HEK293 (cell line): ENCODE data around the gene ZBED3.

Experiments
- EGR2 ChIP-seq: fragments of 450-650 bp; formaldehyde crosslinking; IDR thresholded peaks from 2 replicates; pipeline ENCODE4 v1.5.1; 2016; ENCODE audit warnings: low read depth, missing biosample characterization, missing genetic modification characterization
- GLIS2 ChIP-seq: fragments of 450-650 bp; formaldehyde crosslinking; IDR thresholded peaks from 2 replicates; pipeline ENCODE4 v1.5.1; 2016; ENCODE audit warnings: missing biosample characterization, missing genetic modification characterization
- KLF1 ChIP-seq: fragments of 450-650 bp; formaldehyde crosslinking; IDR thresholded peaks from 2 replicates; pipeline ENCODE4 v1.5.1; 2016; ENCODE audit warnings: missing biosample characterization, missing genetic modification characterization
- KLF17 ChIP-seq: fragments of 450-650 bp; formaldehyde crosslinking; IDR thresholded peaks from 2 replicates; pipeline ENCODE4 v1.5.1; 2016; ENCODE audit warnings: missing biosample characterization, missing genetic modification characterization
- KLF7 ChIP-seq: fragments of 450-650 bp; formaldehyde crosslinking; IDR thresholded peaks from 2 replicates; pipeline ENCODE4 v1.5.1; 2016; ENCODE audit warnings: missing biosample characterization, missing genetic modification characterization, borderline replicate concordance
- SCRT2 ChIP-seq: fragments of 450-650 bp; formaldehyde crosslinking; IDR thresholded peaks from 2 replicates; pipeline ENCODE4 v1.5.1; 2016; ENCODE audit warnings: missing biosample characterization, missing genetic modification characterization
- SP3 ChIP-seq: fragments of 450-650 bp; formaldehyde crosslinking; IDR thresholded peaks from 2 replicates; pipeline ENCODE4 v1.5.1; 2016; ENCODE audit warnings: missing biosample characterization, missing genetic modification characterization
- YY1 ChIP-seq: fragments of 450-650 bp; formaldehyde crosslinking; IDR thresholded peaks from 2 replicates; pipeline ENCODE4 v1.5.1; 2018; ENCODE audit warnings: missing biosample characterization, missing genetic modification characterization
- ZBTB11 ChIP-seq: fragments of 450-650 bp; formaldehyde crosslinking; conservative IDR thresholded peaks from 2 replicates; pipeline ENCODE4 v1.5.1; 2016; ENCODE audit warnings: low read depth, missing biosample characterization, missing genetic modification characterization
- ZBTB20 ChIP-seq: fragments of 450-650 bp; formaldehyde crosslinking; IDR thresholded peaks from 2 replicates; pipeline ENCODE4 v1.5.1; 2016; ENCODE audit warnings: missing biosample characterization, missing genetic modification characterization
- ZBTB26 ChIP-seq: fragments of 450-650 bp; formaldehyde crosslinking; optimal IDR thresholded peaks from 2 replicates; pipeline ENCODE3; 2016; ENCODE audit warnings: missing biosample characterization, mild to moderate bottlenecking, missing genetic modification characterization
- ZBTB48 ChIP-seq: fragments of 450-650 bp; formaldehyde crosslinking; IDR thresholded peaks from 2 replicates; pipeline ENCODE4 v1.5.1; 2016; ENCODE audit warnings: missing biosample characterization, missing genetic modification characterization
- ZBTB8A ChIP-seq: fragments of 450-650 bp; formaldehyde crosslinking; IDR thresholded peaks from 2 replicates; pipeline ENCODE4 v1.5.1; 2016; ENCODE audit warnings: missing biosample characterization, missing genetic modification characterization
- ZNF2 ChIP-seq: fragments of 450-650 bp; formaldehyde crosslinking; IDR thresholded peaks from 2 replicates; pipeline ENCODE4 v1.5.1; 2016; ENCODE audit warnings: missing biosample characterization, missing genetic modification characterization
- ZNF341 ChIP-seq: fragments of 450-650 bp; formaldehyde crosslinking; IDR thresholded peaks from 2 replicates; pipeline ENCODE4; 2016; ENCODE audit warnings: low read depth, missing biosample characterization, missing genetic modification characterization
- ZNF501 ChIP-seq: fragments of 450-650 bp; formaldehyde crosslinking; IDR thresholded peaks from 2 replicates; pipeline ENCODE4 v1.5.1; 2016; ENCODE audit warnings: missing biosample characterization, missing genetic modification characterization
- ZNF600 ChIP-seq: fragments of 450-650 bp; formaldehyde crosslinking; IDR thresholded peaks from 2 replicates; pipeline ENCODE4 v1.5.1; 2016; ENCODE audit warnings: missing biosample characterization, missing genetic modification characterization
- ZNF747 ChIP-seq: fragments of 450-650 bp; formaldehyde crosslinking; IDR thresholded peaks from 2 replicates; pipeline ENCODE4 v1.5.1; 2016; ENCODE audit warnings: missing biosample characterization, missing genetic modification characterization
- TF ChIP-seq, protein P1 (sequence below): sonication (generic); formaldehyde crosslinking; IDR thresholded peaks from 2 replicates; pipeline ENCODE4 v1.8.1; 2022; ENCODE audit warnings: mild to moderate bottlenecking, moderate library complexity, missing genetic modification reagents
- TF ChIP-seq, protein P2 (sequence below): fragments of 450-650 bp; formaldehyde crosslinking; IDR thresholded peaks from 2 replicates; pipeline ENCODE4 v1.5.1; 2016; ENCODE audit warnings: missing biosample characterization, missing genetic modification characterization
- TF ChIP-seq, protein P3 (sequence below): fragments of 450-650 bp; formaldehyde crosslinking; IDR thresholded peaks from 2 replicates; pipeline ENCODE4 v1.5.1; 2016; ENCODE audit warnings: missing biosample characterization, missing genetic modification characterization, borderline replicate concordance
- TF ChIP-seq, protein P4 (sequence below): fragments of 450-650 bp; formaldehyde crosslinking; IDR thresholded peaks from 2 replicates; pipeline ENCODE4 v1.5.1; 2017; ENCODE audit warnings: missing biosample characterization, missing genetic modification characterization

The ZBED3 gene

GRCh38 chr5:77030097-77031071 is 56.7 kb downstream of the ZBED3 start, which contains the start of gene AGGF1 (continued):
- TF ChIP-seq ZNF501 (tag by site-specific recombination) (peak; percentile 89), ZNF600 (tag by site-specific recombination) (peak; percentile 71; the same call in 1 of the 2 replicates), KLF1 (tag by site-specific recombination) (peak; percentile 82), KLF7 (tag by site-specific recombination) (peak; percentile 77; the same call in 1 of the 2 replicates), ZBTB8A (peak; percentile 91), ZBTB26 (tag by site-specific recombination) (peak; percentile 95), SP3 (tag by site-specific recombination) (peak; percentile 85), EGR2 (tag by site-specific recombination) (peak; percentile 17; the same call in 1 of the 2 replicates), YY1 (tag by site-specific recombination) (peak; percentile 19; the same call in 1 of the 2 replicates), GLIS2 (0 out of 2 replicates have a peak, but pooled peaks have one; percentile 22), SCRT2 (tag by site-specific recombination) (peak; percentile 66; the same call in 1 of the 2 replicates), ZBTB48 (tag by site-specific recombination) (peak; percentile 37; the same call in 1 of the 2 replicates), ZNF341 (peak; percentile 95), ZNF2 (tag by site-specific recombination) (peak; percentile 59; the same call in 1 of the 2 replicates), ZBTB20 (tag by site-specific recombination) (peak; percentile 38; the same call in 1 of the 2 replicates), KLF17 (peak; percentile 58; the same call in 1 of the 2 replicates), ZNF747 (tag by site-specific recombination) (no peak), ZBTB11 (tag by site-specific recombination) (peak; percentile 95)
- TF ChIP-seq, protein P1, sequence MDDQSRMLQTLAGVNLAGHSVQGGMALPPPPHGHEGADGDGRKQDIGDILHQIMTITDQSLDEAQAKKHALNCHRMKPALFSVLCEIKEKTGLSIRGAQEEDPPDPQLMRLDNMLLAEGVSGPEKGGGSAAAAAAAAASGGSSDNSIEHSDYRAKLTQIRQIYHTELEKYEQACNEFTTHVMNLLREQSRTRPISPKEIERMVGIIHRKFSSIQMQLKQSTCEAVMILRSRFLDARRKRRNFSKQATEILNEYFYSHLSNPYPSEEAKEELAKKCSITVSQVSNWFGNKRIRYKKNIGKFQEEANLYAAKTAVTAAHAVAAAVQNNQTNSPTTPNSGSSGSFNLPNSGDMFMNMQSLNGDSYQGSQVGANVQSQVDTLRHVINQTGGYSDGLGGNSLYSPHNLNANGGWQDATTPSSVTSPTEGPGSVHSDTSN (CRISPR knock-in tag): peak; percentile 84
- TF ChIP-seq, protein P2, sequence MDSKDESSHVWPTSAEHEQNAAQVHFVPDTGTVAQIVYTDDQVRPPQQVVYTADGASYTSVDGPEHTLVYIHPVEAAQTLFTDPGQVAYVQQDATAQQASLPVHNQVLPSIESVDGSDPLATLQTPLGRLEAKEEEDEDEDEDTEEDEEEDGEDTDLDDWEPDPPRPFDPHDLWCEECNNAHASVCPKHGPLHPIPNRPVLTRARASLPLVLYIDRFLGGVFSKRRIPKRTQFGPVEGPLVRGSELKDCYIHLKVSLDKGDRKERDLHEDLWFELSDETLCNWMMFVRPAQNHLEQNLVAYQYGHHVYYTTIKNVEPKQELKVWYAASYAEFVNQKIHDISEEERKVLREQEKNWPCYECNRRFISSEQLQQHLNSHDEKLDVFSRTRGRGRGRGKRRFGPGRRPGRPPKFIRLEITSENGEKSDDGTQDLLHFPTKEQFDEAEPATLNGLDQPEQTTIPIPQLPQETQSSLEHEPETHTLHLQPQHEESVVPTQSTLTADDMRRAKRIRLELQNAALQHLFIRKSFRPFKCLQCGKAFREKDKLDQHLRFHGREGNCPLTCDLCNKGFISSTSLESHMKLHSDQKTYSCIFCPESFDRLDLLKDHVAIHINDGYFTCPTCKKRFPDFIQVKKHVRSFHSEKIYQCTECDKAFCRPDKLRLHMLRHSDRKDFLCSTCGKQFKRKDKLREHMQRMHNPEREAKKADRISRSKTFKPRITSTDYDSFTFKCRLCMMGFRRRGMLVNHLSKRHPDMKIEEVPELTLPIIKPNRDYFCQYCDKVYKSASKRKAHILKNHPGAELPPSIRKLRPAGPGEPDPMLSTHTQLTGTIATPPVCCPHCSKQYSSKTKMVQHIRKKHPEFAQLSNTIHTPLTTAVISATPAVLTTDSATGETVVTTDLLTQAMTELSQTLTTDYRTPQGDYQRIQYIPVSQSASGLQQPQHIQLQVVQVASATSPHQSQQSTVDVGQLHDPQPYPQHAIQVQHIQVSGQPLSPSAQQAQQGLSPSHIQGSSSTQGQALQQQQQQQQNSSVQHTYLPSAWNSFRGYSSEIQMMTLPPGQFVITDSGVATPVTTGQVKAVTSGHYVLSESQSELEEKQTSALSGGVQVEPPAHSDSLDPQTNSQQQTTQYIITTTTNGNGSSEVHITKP (tag by site-specific recombination): peak; percentile 67
- TF ChIP-seq, protein P3, sequence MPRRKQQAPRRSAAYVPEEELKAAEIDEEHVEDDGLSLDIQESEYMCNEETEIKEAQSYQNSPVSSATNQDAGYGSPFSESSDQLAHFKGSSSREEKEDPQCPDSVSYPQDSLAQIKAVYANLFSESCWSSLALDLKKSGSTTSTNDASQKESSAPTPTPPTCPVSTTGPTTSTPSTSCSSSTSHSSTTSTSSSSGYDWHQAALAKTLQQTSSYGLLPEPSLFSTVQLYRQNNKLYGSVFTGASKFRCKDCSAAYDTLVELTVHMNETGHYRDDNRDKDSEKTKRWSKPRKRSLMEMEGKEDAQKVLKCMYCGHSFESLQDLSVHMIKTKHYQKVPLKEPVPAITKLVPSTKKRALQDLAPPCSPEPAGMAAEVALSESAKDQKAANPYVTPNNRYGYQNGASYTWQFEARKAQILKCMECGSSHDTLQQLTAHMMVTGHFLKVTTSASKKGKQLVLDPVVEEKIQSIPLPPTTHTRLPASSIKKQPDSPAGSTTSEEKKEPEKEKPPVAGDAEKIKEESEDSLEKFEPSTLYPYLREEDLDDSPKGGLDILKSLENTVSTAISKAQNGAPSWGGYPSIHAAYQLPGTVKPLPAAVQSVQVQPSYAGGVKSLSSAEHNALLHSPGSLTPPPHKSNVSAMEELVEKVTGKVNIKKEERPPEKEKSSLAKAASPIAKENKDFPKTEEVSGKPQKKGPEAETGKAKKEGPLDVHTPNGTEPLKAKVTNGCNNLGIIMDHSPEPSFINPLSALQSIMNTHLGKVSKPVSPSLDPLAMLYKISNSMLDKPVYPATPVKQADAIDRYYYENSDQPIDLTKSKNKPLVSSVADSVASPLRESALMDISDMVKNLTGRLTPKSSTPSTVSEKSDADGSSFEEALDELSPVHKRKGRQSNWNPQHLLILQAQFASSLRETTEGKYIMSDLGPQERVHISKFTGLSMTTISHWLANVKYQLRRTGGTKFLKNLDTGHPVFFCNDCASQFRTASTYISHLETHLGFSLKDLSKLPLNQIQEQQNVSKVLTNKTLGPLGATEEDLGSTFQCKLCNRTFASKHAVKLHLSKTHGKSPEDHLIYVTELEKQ: no peak
- TF ChIP-seq, protein P4, sequence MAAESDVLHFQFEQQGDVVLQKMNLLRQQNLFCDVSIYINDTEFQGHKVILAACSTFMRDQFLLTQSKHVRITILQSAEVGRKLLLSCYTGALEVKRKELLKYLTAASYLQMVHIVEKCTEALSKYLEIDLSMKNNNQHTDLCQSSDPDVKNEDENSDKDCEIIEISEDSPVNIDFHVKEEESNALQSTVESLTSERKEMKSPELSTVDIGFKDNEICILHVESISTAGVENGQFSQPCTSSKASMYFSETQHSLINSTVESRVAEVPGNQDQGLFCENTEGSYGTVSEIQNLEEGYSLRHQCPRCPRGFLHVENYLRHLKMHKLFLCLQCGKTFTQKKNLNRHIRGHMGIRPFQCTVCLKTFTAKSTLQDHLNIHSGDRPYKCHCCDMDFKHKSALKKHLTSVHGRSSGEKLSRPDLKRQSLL (tag by site-specific recombination): 0 out of 2 replicates have a peak, but pooled peaks have one; percentile 7
